ENCODE measurements around the gene SCAMP1.
"Not testable (repeated sequence)": the region's sequence is repeated elsewhere in the genome, so short reads cannot be mapped to it uniquely, and the experiment has no call there.

Gene SCAMP1

GRCh38 chr5:78420548-78420947 is 60.1 kb downstream of the SCAMP1 start:
- no peak for DNase-seq

GRCh38 chr5:78424665-78425064 is 64.2 kb downstream of the SCAMP1 start:
- no peak for DNase-seq

GRCh38 chr5:78429332-78429980 is 69.0 kb downstream of the SCAMP1 start:
- no peak for DNase-seq

- no peak for DNase-seq
These were observed 70.4 kb downstream of the SCAMP1 start for GRCh38 chr5:78430866-78431265.

GRCh38 chr5:78433972-78434371 is 73.6 kb downstream of the SCAMP1 start:
- DNase-seq, result no peak

- DNase-seq, result no peak
These were observed 87.5 kb downstream of the SCAMP1 start for GRCh38 chr5:78447775-78448424.

- no peak for DNase-seq
These were observed 88.7 kb downstream of the SCAMP1 start for GRCh38 chr5:78449103-78449502.

- not testable (repeated sequence) for DNase-seq
These were observed 97.1 kb downstream of the SCAMP1 start for GRCh38 chr5:78457507-78457906.

- DNase-seq, result no peak
These were observed 98.4 kb downstream of the SCAMP1 start for GRCh38 chr5:78458843-78459242.

GRCh38 chr5:78467140-78467539 is 106.7 kb downstream of the SCAMP1 start:
- no peak for DNase-seq

- no peak for DNase-seq
These were observed 107.4 kb downstream of the SCAMP1 start for GRCh38 chr5:78467752-78468357.

GRCh38 chr5:78471896-78472295 is 111.5 kb downstream of the SCAMP1 start:
- DNase-seq, result no peak

GRCh38 chr5:78472469-78473106 is 112.2 kb downstream of the SCAMP1 start:
- DNase-seq, result no peak

- DNase-seq, result no peak
These were observed 113.3 kb downstream of the SCAMP1 start for GRCh38 chr5:78473751-78474150.

GRCh38 chr5:78475370-78475769 is 115.0 kb downstream of the SCAMP1 start:
- DNase-seq, result no peak

GRCh38 chr5:78476795-78477194 is 116.4 kb downstream of the SCAMP1 start:
- no peak for DNase-seq

- no peak for DNase-seq
These were observed 122.5 kb downstream of the SCAMP1 start for GRCh38 chr5:78482948-78483347.

- DNase-seq, result no peak
These were observed 123.5 kb downstream of the SCAMP1 start for GRCh38 chr5:78483809-78484521.

GRCh38 chr5:78486218-78486617 is 125.8 kb downstream of the SCAMP1 start:
- no peak for DNase-seq

GRCh38 chr5:78487846-78488245 is 127.4 kb downstream of the SCAMP1 start:
- DNase-seq, result no peak

GRCh38 chr5:78490709-78491485 is 130.5 kb downstream of the SCAMP1 start:
- DNase-seq, result no peak
